HG02610 (cell line): Measurements from ENCODE around the gene SVIP.

Experiments used
- ATAC-seq: cut with Tn5 transposase; IDR thresholded peaks from one replicate; pipeline ENCODE4 v1.9.1; 2021; ENCODE audit warnings: mild to moderate bottlenecking, moderate library complexity; ENCODE audit not compliant: unreplicated experiment

The SVIP gene

GRCh38 chr11:22829231-22830081 is at the start of gene SVIP:
SVIP (minus strand) TSS chr11:22829801; CDS start chr11:22829748, 53 bp downstream.
- peak; percentile 94 for ATAC-seq

GRCh38 chr11:22878604-22879003 is 49.0 kb upstream of the SVIP start:
- no peak for ATAC-seq

- ATAC-seq, result no peak
Observed at GRCh38 chr11:22878039-22878438, 48.4 kb upstream of the SVIP start.

GRCh38 chr11:22875869-22876473 is 46.4 kb upstream of the SVIP start:
- ATAC-seq, result peak; percentile 99

GRCh38 chr11:22869325-22869724 is 39.7 kb upstream of the SVIP start:
- peak; percentile 63 for ATAC-seq

GRCh38 chr11:22860241-22860640 is 30.6 kb upstream of the SVIP start, which contains the start of gene CCDC179:
CCDC179 (minus strand) TSS chr11:22860474; CDS start chr11:22860421, 53 bp downstream.
- no peak for ATAC-seq

- ATAC-seq, result no peak
Observed at GRCh38 chr11:22859756-22860155, 30.2 kb upstream of the SVIP start.

- ATAC-seq, result no peak
Observed at GRCh38 chr11:22851477-22851876, 21.9 kb upstream of the SVIP start.

- no peak for ATAC-seq
Observed at GRCh38 chr11:22846726-22847125, 17.1 kb upstream of the SVIP start.

- ATAC-seq, result no peak
Observed at GRCh38 chr11:22832315-22833015, 2.9 kb upstream of the SVIP start.

- ATAC-seq, result no peak
Observed at GRCh38 chr11:22830082-22830414, 447 bp upstream of the SVIP start.

GRCh38 chr11:22828373-22828772 is 1.2 kb downstream of the SVIP start:
- ATAC-seq, result no peak

GRCh38 chr11:22822203-22822602 is 7.4 kb downstream of the SVIP start:
- ATAC-seq, result no peak

- no peak for ATAC-seq
Observed at GRCh38 chr11:22809893-22810292, 19.7 kb downstream of the SVIP start.

- ATAC-seq, result peak; percentile 23
Observed at GRCh38 chr11:22808571-22809197, 20.9 kb downstream of the SVIP start.

- ATAC-seq, result peak; percentile 96
Observed at GRCh38 chr11:22807855-22808570, 21.6 kb downstream of the SVIP start.

GRCh38 chr11:22807391-22807790 is 22.2 kb downstream of the SVIP start:
- no peak for ATAC-seq

GRCh38 chr11:22802861-22803260 is 26.7 kb downstream of the SVIP start:
- no peak for ATAC-seq

GRCh38 chr11:22800482-22800881 is 29.1 kb downstream of the SVIP start:
- ATAC-seq, result no peak

GRCh38 chr11:22798901-22799300 is 30.7 kb downstream of the SVIP start:
- ATAC-seq, result no peak

- ATAC-seq, result no peak
Observed at GRCh38 chr11:22797047-22797446, 32.6 kb downstream of the SVIP start.
